HG02840 (cell line): ENCODE results near the gene PLEKHO2.

Source experiments
- ATAC-seq: cut with Tn5 transposase; IDR thresholded peaks from one replicate; pipeline ENCODE4 v1.9.1; 2021; ENCODE audit warnings: mild to moderate bottlenecking, moderate library complexity, moderate number of reproducible peaks; ENCODE audit not compliant: unreplicated experiment, low FRiP score

The PLEKHO2 gene

DNA sequence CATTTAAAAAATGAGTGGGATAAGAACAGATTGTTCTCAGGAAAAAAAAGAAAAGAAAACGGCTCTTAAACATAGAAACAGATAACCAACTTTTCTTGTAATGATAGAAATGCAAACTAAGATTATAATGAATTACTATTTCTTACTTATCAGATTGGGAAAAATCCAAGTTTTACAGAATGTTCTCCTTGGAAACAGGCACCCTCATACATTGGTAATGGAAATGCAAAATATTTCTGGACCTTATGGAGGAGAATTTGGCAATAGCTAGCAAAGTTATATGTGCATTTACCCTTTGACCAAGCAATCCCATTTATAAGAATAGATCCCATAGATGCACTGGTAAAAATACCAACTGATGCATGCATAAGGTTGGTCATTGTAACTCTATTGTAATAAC lies 66.3 kb downstream of the PLEKHO2 start:
- no peak for ATAC-seq

DNA sequence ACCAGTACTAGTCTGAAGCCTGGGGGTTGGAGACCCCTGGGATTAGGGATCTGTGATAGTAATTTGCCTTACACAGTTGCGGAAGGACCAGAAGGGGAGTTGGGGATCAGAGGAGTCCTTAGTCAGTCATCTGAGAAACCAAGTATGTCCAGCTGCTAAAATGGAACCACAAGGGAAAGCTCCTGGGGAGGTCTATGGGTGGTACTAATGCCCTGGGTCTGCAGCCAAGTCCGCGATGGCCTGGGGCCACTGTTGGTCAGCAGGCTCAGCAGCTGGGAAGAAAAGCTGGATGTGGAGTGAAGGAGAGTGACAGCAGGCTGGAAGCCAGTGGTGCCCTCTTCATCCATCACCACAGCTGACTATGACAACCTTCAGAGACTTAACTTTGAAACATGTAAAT lies 67.8 kb downstream of the PLEKHO2 start:
- no peak for ATAC-seq

DNA sequence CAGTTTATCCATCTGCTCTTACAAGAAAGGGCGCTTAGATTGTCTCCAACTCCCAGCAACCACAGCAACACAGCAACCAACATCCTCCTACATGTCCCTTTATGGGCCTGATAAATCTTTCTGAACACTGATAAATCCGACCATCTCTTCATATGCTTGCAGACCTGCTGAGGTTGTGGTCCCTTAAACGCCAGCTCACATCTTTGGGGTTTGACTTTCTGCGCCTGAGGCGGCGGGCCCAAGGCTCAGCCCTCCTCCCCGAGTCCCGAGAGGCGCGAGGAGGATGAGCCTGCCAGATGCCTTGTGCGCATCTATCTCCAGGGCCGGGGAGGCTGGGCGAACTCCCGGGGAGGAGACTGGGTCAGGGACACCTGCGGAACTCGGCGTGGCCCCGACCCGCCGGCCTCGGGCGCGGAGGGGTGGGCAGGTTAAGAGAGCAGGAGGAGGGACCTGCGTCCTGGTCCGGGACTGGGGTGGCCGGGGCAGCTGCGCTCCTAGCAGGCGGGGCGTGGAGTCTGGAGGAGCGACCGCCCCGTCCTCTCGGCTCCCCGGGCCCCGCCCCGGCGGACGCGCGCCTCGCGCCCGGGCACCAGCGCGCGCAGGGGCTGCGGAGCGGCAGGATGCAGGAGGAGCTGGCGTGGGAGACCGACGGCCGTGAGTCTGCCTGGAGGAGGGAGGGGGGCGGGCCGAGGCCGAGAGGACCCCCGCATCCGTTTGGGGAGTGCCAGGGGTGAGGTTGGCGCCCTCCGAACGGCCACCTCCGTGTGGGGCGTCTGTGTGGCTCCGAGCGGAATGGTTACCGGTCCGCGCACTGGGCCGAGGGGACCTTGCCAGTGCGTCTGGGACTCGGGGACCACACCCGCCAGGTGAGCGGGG lies 69.8 kb downstream of the PLEKHO2 start, which contains the start of gene ANKDD1A:
ANKDD1A (plus strand) TSS at position 592 of the 876 bp plus-strand sequence; CDS start at position 621, 29 bp downstream.
- ATAC-seq: no peak

DNA sequence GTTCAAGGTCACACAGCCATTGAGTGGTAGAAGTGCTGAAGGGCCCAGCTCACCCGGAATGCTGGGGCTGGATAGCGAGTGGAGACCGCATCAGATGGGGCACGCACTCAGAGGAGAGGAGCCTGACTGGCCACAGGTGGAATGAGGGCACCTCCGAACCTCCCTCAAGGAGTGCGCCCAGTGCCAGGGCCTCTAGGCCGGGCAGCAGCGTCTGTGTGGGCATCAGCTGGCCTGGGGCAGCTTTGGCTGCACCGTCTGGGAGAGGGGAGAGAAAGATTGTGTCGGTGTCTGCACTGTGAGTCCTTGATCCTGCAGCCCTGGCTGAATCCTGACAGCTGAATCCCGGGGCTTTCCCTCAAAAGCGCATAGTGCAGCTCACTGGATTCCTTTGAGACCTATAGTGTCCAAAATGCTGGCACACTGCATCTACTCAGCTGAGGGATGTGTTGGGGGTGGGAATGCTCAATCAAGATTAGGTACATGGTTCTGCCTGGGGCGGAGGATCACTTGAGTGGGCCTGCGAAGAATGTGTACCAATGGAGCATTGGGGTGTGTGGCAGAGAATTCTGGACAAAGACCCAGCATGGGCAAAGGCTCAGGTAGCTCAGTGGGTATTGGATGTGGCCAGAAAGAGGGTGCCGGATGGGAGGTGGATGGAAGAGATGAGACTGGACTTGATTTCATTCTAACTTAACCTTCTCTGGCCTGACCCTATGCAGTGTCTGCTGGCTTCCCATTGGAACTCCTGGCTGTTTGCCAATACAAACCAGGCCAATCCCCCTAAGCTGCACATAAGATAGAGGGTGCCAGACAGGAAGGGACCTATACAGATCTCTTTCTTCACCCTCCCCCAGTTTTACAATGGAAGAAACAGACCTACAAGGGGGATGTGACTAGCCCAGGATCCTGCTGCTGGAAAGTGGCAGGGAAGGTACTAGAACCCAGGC lies 70.9 kb downstream of the PLEKHO2 start:
- no peak for ATAC-seq

DNA sequence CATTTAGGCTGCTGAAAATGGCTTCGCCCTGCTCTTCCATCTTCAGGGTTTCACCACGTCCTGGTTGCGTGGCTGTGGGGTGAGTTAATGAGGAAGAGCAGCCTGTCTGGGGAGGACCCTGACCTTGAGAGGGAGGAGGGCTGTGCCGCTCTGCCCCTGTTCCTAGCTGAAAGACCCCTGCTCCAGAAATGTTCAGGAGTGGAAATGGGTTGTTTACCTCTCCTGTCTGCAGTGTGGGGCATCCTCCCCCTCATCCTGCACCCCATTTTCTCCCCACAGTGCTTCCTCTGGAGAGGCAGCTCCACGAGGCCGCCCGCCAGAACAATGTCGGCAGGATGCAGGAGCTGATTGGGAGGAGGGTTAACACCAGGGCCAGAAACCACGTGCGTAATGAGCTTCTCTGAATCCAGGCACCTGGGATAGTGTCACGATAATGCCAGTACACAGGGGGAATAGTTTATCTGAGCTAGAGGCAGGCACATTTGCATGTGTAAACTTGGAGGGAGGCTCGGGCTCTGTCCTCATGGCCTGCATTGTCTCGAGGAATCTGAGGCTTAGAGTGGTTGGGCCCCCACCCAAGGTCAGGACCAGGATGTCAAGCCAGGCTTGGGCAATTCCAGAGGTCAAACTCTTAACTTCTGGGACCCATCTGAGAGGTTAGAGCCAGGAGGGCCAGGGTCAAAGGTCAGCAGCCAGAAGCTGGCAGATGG lies 74.0 kb downstream of the PLEKHO2 start:
- no peak for ATAC-seq

DNA sequence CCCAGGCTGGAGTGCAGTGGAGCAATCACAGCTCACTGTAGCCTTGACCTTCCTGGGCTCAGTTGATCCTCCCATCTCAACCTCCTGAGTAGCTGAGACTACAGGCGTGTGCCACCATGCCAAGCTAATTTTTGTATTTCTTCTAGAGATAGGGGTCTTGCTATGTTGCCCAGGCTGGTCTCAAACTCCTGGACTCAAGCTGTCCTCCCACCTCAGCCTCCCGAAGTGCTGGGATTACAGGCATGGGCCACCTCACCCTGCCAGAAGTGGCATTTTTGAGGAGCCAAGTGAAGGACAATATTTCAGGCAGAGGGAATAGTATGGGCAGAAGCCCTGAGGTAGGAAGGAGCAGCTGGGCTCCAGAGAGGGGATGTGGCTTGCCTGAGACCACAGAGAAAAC lies 74.7 kb downstream of the PLEKHO2 start:
- no peak for ATAC-seq

DNA sequence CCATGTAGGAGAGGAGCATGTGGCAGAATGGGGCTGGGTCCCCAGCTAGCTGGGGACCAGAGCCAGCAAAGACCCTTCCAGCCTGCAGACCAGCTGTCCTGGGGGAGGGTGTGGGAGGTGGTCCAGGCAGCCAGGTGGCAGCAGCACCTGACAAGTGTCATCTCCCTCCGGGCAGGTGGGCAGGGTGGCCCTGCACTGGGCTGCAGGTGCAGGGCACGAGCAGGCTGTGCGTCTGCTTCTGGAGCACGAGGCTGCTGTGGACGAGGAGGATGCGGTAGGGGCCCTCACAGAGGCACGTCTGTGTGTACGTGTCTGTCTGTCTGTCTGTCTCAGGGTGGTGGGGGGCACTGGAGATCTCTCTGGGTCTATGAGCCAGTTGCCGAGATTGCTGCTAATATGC lies 75.5 kb downstream of the PLEKHO2 start:
- ATAC-seq: no peak
